ENCODE results near the gene MYL4. TPM values are rescaled to one million over a fixed set of nuclear protein-coding genes. Genes with fewer than 3 reads are reported as not detected.

The MYL4 gene
- total and polyA plus RNA-seq, 2 of the 8 experiments (the other 6 are each of a cell fraction or from before 2014, with no cell fraction given), result 0.12 TPM; not detected in 1

DNA sequence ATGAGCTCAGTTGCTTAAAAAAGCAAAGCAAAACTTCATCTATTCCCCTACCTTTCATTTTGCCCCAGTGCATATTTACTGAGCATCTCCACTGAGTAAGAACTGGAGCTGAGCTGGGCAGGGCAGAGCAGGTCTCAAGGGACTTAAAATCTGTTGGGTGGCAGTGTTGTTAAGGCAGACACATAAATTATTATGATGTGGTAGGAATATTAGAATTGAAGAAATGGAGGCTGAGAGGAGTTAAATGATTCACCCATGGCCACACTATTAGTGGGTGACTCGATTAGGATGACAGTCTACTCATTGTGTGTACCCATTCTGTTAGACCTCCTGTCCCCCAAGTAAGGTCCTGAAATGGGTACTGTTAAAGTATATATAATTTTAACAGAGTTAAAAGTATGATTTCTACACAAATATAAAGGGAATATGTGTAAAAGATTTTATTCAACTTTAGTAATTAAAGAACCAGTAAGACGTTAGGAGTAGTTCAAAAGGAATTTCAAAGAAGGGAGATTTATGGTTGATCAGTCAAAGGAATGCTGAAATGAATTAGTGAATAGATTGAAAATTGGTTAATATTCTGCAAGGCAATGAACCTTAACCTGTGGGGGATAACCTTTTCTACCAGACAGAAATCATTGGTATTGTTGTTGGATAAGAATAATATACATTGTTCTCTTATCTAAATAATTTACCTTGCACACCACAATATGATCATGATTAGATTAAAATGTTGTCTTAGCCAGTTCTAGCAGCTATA, 62.0 kb downstream of the MYL4 start (continued):
- TF ChIP-seq POLR2A (IDR thresholded peaks at IDR 0.05; ENCODE audit: control extremely low read depth in 1 of 2, low read depth in 2 of 2, low read length in 2 of 2) (no peak), JUN (IDR thresholded peaks at IDR 0.05; ENCODE audit: low read depth, low read length) (no peak), ASH2L (IDR thresholded peaks at IDR 0.05; ENCODE audit: low read length) (no peak), SIRT6 (IDR thresholded peaks at IDR 0.05; ENCODE audit: low read length) (no peak)
- TF ChIP-seq, protein P1, sequence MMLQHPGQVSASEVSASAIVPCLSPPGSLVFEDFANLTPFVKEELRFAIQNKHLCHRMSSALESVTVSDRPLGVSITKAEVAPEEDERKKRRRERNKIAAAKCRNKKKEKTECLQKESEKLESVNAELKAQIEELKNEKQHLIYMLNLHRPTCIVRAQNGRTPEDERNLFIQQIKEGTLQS (IDR thresholded peaks at IDR 0.05; ENCODE audit: insufficient read depth, low read depth, low read length), result no peak
